HepG2 (cell line): ENCODE data around the gene CAMTA1. TPM values are rescaled to one million over a fixed set of nuclear protein-coding genes. Genes with fewer than 3 reads are reported as not detected.

Experiments
- ATAC-seq: fragments of 200-7000 bp; cut with Tn5 transposase; 3 replicates; pipeline ENCODE4 v1.9.1; 2020; ENCODE audit warnings: mild to moderate bottlenecking, moderate library complexity
- BruUV-seq: library from RNA; stranded (reverse); fragments of 400-500 nt; replicated peaks from 2 replicates; lab custom pipeline; 2021; lab: Mats Ljungman, UMichigan
- CTCF ChIA-PET: fragments of 300-600 bp; formaldehyde crosslinking; extraction: SDS; loops from one replicate; lab custom pipeline; 2021; ENCODE audit warnings: low total read pairs, inconsistent platforms, low intra/inter-chr PET ratio; lab: Yijun Ruan, JAX
- POLR2A ChIA-PET: fragments of 350-600 bp; sonication (Branson Sonifier 250); formaldehyde crosslinking; loops from one replicate; lab custom pipeline; 2020; ENCODE audit warnings: antibody characterized with exemption, inconsistent platforms; lab: Yijun Ruan, JAX
- DNase-seq: peaks from one replicate; pipeline ENCODE4 v3.0.0-alpha.2; 2015; ENCODE audit warnings: low spot score
- FAIRE-seq: peaks from 3 replicates; lab custom pipeline; 2011; peaks lifted over from hg19 to GRCh38; lab: Jason Lieb, UNC
- H2AFZ ChIP-seq: one replicate; pipeline ENCODE4 v1.6.1; 2011; ENCODE audit warnings: low read length, inconsistent platforms
- H3K27ac ChIP-seq: fragments of 300-600 bp; 3 replicates; pipeline ENCODE4 v1.8.0; 2011; ENCODE audit warnings: mixed run types, mild to moderate bottlenecking, mixed read lengths, low read length, inconsistent platforms; ENCODE audit not compliant: insufficient read depth; ENCODE audit errors: extremely low read length
- H3K27me3 ChIP-seq, 2 experiments: fragments of 200-600 bp in 1 of 2; 2 replicates in 1 of 2; 3 replicates in 1 of 2; pipeline versions ENCODE4 v1.6.0 to v1.8.0; 2011; ENCODE audit warnings: low read length in 2 of 2, mild to moderate bottlenecking in 2 of 2, moderate library complexity in 2 of 2, inconsistent platforms in 1 of 2; ENCODE audit not compliant: insufficient read depth in 2 of 2, control insufficient read depth in 1 of 2
- H3K36me3 ChIP-seq, 2 experiments: fragments of 200-600 bp in 1 of 2; replicated peaks in 1 of 2; 2 replicates in 1 of 2; 3 replicates in 1 of 2; pipeline versions ENCODE4 v1.5.1 to v1.8.0; 2011; ENCODE audit warnings: low read length in 2 of 2, inconsistent platforms in 1 of 2; ENCODE audit not compliant: insufficient read depth in 2 of 2, control insufficient read depth in 1 of 2
- H3K4me1 ChIP-seq: 2 replicates; pipeline ENCODE4 v1.5.1; 2012; ENCODE audit warnings: low read length, inconsistent platforms; ENCODE audit not compliant: insufficient read depth
- H3K4me2 ChIP-seq: 2 replicates; pipeline ENCODE4 v1.6.0; 2011; ENCODE audit warnings: low read depth, low read length, inconsistent platforms
- H3K4me3 ChIP-seq, 3 experiments: fragments of 200-600 bp in 1 of 3; sonication (generic), shearing (Covaris generic) in 1 of 3; replicated peaks in 1 of 3; 2 replicates each; pipeline ENCODE4 v1.5.1; 2011 to 2016; ENCODE audit warnings: low read length in 3 of 3, inconsistent platforms in 2 of 3, low read depth in 2 of 3, mild to moderate bottlenecking in 2 of 3, control low read depth in 1 of 3, mixed read lengths in 1 of 3; ENCODE audit not compliant: insufficient read depth in 1 of 3
- H3K79me2 ChIP-seq: one replicate; pipeline ENCODE4 v1.6.1; 2011; ENCODE audit warnings: low read length, inconsistent platforms; ENCODE audit not compliant: insufficient read depth
- H3K9ac ChIP-seq: 2 replicates; pipeline ENCODE4 v1.6.0; 2011; ENCODE audit warnings: mild to moderate bottlenecking, low read depth, low read length, inconsistent platforms; ENCODE audit not compliant: insufficient read depth
- H3K9me3 ChIP-seq: 2 replicates; pipeline ENCODE4 v1.5.1; 2012; ENCODE audit warnings: mild to moderate bottlenecking, low read length
- H4K20me1 ChIP-seq: 2 replicates; pipeline ENCODE4 v1.6.0; 2011; ENCODE audit warnings: inconsistent platforms, mild to moderate bottlenecking, low read length, moderate library complexity; ENCODE audit not compliant: insufficient read depth
- RAD21 ChIP-seq: fragments of 450-650 bp; formaldehyde crosslinking; IDR thresholded peaks from 2 replicates; pipeline ENCODE4 v1.5.0; 2020; ENCODE audit warnings: mild to moderate bottlenecking
- SMC3 ChIP-seq: IDR thresholded peaks from 2 replicates; pipeline ENCODE4 v1.6.1; 2011; ENCODE audit warnings: low read length, improper control_type of control experiment
- STAG1 ChIP-seq: sonication (generic); formaldehyde crosslinking; IDR thresholded peaks from 2 replicates; pipeline ENCODE4 v1.4.0; 2020; ENCODE audit warnings: missing genetic modification reagents
- ZNF235 ChIP-seq: sonication (generic); formaldehyde crosslinking; IDR thresholded peaks from 2 replicates; pipeline ENCODE4 v1.8.1; 2023; ENCODE audit warnings: mild to moderate bottlenecking, missing genetic modification reagents, borderline replicate concordance
- WGBS: methylation state at CpG from one replicate; pipeline ENCODE4 v1.1.6; 2017; ENCODE audit warnings: low lambda C conversion rate; 5-methylcytosine and 5-hydroxymethylcytosine counted together
- in situ Hi-C: cut with HindIII; loops from 2 replicates; pipeline ENCODE4 v1.10.0; 2017; ENCODE audit warnings: low pct_unique_long_range_greater_than_20kb; ENCODE audit not compliant: extremely low pct_ligation_motif_present
- intact Hi-C: fragments of 100-400 bp; cut with micrococcal nuclease; formaldehyde crosslinking; loops from one replicate; pipeline ENCODE4 v1.10.0; 2022; ENCODE audit not compliant: unreplicated experiment
- polyA plus RNA-seq, 8 experiments: library from polyadenylated mRNA; depleted of rRNA in 3 of 8; stranded (reverse) in 7 of 8; unstranded in 1 of 8; fragments of >200 nt; fragmentation: Illumina TruSeq in 4 of 8; extraction: Trizol in 4 of 8; gene quantifications; 2 replicates each; pipeline versions ENCODE4 v1.2.1 to v1.2.3, GENCODE V29; 2011 to 2016; ENCODE audit warnings: low read depth in 4 of 8, missing spikeins in 1 of 8, mixed read lengths in 1 of 8; ENCODE audit not compliant: insufficient read depth in 1 of 8
- total RNA-seq, 5 experiments: library from RNA; depleted of rRNA; stranded (reverse); fragments of >200 nt; fragmentation: Illumina TruSeq; extraction: Trizol; gene quantifications; 2 replicates each; pipeline ENCODE4 v1.2.3, GENCODE V29; 2016; ENCODE audit warnings: low read depth in 1 of 5
- TF ChIP-seq, protein P1 (sequence below): sonication (generic); formaldehyde crosslinking; IDR thresholded peaks from 2 replicates; pipeline ENCODE4 v1.4.0; 2020; ENCODE audit warnings: missing genetic modification reagents
- TF ChIP-seq, protein P2 (sequence below): sonication (generic); formaldehyde crosslinking; IDR thresholded peaks from 2 replicates; pipeline ENCODE4 v1.4.0; 2020; ENCODE audit warnings: missing genetic modification reagents, borderline replicate concordance
- TF ChIP-seq, protein P3 (sequence below): sonication (generic); formaldehyde crosslinking; IDR thresholded peaks from 2 replicates; pipeline ENCODE4 v1.5.0; 2020; ENCODE audit warnings: mild to moderate bottlenecking, missing genetic modification reagents, moderate library complexity

CAMTA1 gene
- total and polyA plus RNA-seq, 2 of the 13 experiments (the other 11 are each of a cell fraction or from before 2014, with no cell fraction given): 25.0 to 36.4 TPM

DNA sequence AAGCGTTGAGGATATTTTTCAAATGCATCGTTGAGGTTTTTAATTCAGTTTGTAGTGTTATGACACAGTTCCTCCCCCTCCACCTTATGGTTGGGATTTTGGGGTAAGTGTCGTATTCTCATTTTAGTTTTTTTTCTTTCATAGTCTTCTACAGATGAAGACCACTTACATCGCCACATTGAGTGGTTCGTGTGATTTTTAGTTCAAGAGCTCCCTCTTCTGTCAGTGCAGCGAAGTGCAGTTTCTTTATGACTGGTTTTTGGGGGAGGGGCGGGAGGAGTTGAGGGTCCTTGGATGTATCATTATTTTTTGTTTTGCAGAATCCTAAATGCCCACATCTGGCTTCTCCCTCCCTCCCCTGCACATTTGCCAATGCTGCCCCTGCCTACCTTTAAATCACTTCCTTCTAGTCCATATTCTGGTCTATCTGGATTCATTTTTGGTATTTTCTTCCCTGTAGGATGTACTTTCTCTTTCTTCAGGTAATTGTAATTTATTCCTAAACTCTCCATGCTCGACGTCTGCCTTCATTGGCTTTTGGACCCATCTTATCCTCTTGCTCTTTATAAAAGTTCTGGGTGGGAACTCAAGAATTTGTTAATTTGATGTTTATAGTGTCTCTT lies 433.1 kb downstream of the CAMTA1 start:
- H3K9me3 ChIP-seq: no peaks in the 10 kb centered on the region
- no peak overlapping the region for H3K9ac ChIP-seq
- H3K27me3 ChIP-seq: peaks cover 2 to 13% of the 10 kb centered on the region in 2 experiments; a peak in 4 of 5 replicates
- intact Hi-C loops (loop anchor here (1.0 to 5.0 kb wide), 2 partner anchors 176 to 496 kb away; no protein-coding TSS in a partner anchor), in situ Hi-C loops (loop anchor here (5.0 to 25.0 kb wide), 3 partner anchors 176 to 731 kb away; partner anchors contain the start of genes DNAJC11 and PLEKHG5)
- no peaks in the 10 kb centered on the region for H3K36me3 ChIP-seq
- no peak overlapping the region for H2AFZ ChIP-seq
- DNase-seq (peak; percentile 44), FAIRE-seq (peak; percentile 53), ATAC-seq (no peak)
- WGBS: 7% methylated on average over 9 of the region's 9 CpGs
- H4K20me1 ChIP-seq: no peaks in the 10 kb centered on the region
- CTCF ChIA-PET: interaction anchor here (1.1 to 1.5 kb wide), 2 partner anchors 176 kb away, joined by 5 to 9 read pairs; no protein-coding TSS in a partner anchor
- no peak overlapping the region for H3K4me2 ChIP-seq
- H3K79me2 ChIP-seq: no peaks in the 10 kb centered on the region
- TF ChIP-seq SMC3 (peak; percentile 62; the same call in 1 of the 2 replicates), RAD21 (CRISPR knock-in tag) (peak; percentile 56; the same call in 1 of the 2 replicates), ZNF235 (no peak), STAG1 (peak; percentile 74)
- TF ChIP-seq, protein P1, sequence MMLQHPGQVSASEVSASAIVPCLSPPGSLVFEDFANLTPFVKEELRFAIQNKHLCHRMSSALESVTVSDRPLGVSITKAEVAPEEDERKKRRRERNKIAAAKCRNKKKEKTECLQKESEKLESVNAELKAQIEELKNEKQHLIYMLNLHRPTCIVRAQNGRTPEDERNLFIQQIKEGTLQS (CRISPR knock-in tag): no peak
- TF ChIP-seq, protein P2, sequence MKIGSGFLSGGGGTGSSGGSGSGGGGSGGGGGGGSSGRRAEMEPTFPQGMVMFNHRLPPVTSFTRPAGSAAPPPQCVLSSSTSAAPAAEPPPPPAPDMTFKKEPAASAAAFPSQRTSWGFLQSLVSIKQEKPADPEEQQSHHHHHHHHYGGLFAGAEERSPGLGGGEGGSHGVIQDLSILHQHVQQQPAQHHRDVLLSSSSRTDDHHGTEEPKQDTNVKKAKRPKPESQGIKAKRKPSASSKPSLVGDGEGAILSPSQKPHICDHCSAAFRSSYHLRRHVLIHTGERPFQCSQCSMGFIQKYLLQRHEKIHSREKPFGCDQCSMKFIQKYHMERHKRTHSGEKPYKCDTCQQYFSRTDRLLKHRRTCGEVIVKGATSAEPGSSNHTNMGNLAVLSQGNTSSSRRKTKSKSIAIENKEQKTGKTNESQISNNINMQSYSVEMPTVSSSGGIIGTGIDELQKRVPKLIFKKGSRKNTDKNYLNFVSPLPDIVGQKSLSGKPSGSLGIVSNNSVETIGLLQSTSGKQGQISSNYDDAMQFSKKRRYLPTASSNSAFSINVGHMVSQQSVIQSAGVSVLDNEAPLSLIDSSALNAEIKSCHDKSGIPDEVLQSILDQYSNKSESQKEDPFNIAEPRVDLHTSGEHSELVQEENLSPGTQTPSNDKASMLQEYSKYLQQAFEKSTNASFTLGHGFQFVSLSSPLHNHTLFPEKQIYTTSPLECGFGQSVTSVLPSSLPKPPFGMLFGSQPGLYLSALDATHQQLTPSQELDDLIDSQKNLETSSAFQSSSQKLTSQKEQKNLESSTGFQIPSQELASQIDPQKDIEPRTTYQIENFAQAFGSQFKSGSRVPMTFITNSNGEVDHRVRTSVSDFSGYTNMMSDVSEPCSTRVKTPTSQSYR (CRISPR knock-in tag): peak; percentile 92
- TF ChIP-seq, protein P3, sequence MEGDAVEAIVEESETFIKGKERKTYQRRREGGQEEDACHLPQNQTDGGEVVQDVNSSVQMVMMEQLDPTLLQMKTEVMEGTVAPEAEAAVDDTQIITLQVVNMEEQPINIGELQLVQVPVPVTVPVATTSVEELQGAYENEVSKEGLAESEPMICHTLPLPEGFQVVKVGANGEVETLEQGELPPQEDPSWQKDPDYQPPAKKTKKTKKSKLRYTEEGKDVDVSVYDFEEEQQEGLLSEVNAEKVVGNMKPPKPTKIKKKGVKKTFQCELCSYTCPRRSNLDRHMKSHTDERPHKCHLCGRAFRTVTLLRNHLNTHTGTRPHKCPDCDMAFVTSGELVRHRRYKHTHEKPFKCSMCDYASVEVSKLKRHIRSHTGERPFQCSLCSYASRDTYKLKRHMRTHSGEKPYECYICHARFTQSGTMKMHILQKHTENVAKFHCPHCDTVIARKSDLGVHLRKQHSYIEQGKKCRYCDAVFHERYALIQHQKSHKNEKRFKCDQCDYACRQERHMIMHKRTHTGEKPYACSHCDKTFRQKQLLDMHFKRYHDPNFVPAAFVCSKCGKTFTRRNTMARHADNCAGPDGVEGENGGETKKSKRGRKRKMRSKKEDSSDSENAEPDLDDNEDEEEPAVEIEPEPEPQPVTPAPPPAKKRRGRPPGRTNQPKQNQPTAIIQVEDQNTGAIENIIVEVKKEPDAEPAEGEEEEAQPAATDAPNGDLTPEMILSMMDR (CRISPR knock-in tag): peak; percentile 79
- no peak overlapping the region for H3K4me3 ChIP-seq
- POLR2A ChIA-PET: no interaction called here
- H3K4me1 ChIP-seq: no peaks in the 10 kb centered on the region
- no peak overlapping the region for H3K27ac ChIP-seq
- BruUV-seq: no TSS peak
